ENCODE data around the gene SIRT2.

DNA sequence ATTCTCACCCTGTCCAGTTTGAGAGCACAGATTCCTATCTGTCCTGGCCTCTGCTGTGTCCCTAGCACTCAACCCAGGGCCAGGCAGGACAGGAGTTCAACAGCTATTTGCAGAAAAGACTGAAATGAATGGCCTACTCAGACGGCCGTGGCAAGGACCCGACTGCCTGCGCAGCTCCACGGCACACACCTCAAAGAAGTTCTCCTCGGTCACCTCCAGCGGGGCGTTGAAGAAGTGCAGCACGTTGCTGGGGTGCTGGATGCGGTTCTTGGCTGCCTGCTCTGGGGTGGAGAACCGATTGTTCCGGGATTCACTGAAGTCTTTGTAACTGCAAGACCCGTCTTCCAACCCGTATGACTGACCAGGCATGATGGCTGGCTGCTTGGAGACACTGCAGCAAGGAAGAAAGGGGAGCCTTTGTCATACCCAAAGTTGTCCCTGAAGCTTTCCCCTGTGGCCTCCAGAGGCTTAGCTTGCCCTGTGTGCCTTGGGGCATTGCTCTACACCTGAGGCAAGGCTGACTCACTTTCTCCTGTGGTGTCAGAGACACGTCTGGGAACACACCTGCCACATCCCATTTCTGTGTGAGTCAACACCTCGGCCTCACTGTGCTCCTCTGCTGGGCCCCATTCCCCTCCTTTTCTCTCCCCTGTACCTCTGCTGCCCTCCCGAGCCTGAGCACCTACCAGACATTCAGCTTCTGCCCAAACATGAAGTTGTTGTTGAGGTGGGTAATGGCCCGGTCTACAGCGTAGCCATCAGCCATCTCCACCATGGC lies 61.0 kb downstream of the SIRT2 start:
- TF ChIP-seq, protein P1, sequence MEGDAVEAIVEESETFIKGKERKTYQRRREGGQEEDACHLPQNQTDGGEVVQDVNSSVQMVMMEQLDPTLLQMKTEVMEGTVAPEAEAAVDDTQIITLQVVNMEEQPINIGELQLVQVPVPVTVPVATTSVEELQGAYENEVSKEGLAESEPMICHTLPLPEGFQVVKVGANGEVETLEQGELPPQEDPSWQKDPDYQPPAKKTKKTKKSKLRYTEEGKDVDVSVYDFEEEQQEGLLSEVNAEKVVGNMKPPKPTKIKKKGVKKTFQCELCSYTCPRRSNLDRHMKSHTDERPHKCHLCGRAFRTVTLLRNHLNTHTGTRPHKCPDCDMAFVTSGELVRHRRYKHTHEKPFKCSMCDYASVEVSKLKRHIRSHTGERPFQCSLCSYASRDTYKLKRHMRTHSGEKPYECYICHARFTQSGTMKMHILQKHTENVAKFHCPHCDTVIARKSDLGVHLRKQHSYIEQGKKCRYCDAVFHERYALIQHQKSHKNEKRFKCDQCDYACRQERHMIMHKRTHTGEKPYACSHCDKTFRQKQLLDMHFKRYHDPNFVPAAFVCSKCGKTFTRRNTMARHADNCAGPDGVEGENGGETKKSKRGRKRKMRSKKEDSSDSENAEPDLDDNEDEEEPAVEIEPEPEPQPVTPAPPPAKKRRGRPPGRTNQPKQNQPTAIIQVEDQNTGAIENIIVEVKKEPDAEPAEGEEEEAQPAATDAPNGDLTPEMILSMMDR (IDR thresholded peaks at IDR 0.05; ENCODE audit: low read depth, low read length) = no peak
- TF ChIP-seq POLR2A (IDR thresholded peaks at IDR 0.05; ENCODE audit: extremely low read depth, insufficient read length) (no peak), MYC (IDR thresholded peaks at IDR 0.05; ENCODE audit: low read depth, low read length) (no peak)
- TF ChIP-seq, protein P2, sequence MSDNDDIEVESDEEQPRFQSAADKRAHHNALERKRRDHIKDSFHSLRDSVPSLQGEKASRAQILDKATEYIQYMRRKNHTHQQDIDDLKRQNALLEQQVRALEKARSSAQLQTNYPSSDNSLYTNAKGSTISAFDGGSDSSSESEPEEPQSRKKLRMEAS (IDR thresholded peaks at IDR 0.05; ENCODE audit: low read depth, low read length) = no peak

Measured in NB4 (cell line).